K562 (cell line): ENCODE measurements around the gene RETREG1. TPM values are rescaled to one million over a fixed set of nuclear protein-coding genes. Genes with fewer than 3 reads are reported as not detected.

ENCODE experiments used
- BRD4 ChIP-seq: fragments of 200-600 bp; sonication (generic); IDR thresholded peaks from 2 replicates; pipeline ENCODE4 v1.6.1; 2017; ENCODE audit warnings: inconsistent platforms
- MCM3 ChIP-seq: fragments of 450-650 bp; IDR thresholded peaks from 2 replicates; pipeline ENCODE4 v1.6.1; 2016
- NCOA2 ChIP-seq, 2 experiments: fragments of 450-650 bp; IDR thresholded peaks; 2 replicates each; pipeline ENCODE4 v1.6.1; 2018; ENCODE audit warnings: mild to moderate bottlenecking in 2 of 2, moderate library complexity in 1 of 2; ENCODE audit not compliant: partially characterized antibody in 2 of 2
- RBM15 ChIP-seq: fragments of 200-400 bp; formaldehyde crosslinking; IDR thresholded peaks from 2 replicates; pipeline ENCODE4 v1.6.1; 2018; ENCODE audit warnings: mild to moderate bottlenecking, low read length, moderate library complexity; ENCODE audit not compliant: insufficient read depth
- RFX5 ChIP-seq: IDR thresholded peaks from 2 replicates; pipeline ENCODE4 v1.6.1; 2011; ENCODE audit warnings: low read depth, mild to moderate bottlenecking, improper control_type of control experiment, low read length
- ZBTB8A ChIP-seq: fragments of 450-650 bp; IDR thresholded peaks from 2 replicates; pipeline ENCODE4 v1.6.1; 2018; ENCODE audit warnings: mild to moderate bottlenecking, moderate library complexity; ENCODE audit not compliant: partially characterized antibody
- ZEB2 ChIP-seq: fragments of 450-650 bp; IDR thresholded peaks from 2 replicates; pipeline ENCODE4 v1.6.1; 2016
- ZFP1 ChIP-seq: fragments of 450-650 bp; formaldehyde crosslinking; IDR thresholded peaks from 2 replicates; pipeline ENCODE4 v1.4.0; 2020; ENCODE audit warnings: mild to moderate bottlenecking, mixed read lengths
- ZNF507 ChIP-seq: conservative IDR thresholded peaks from 2 replicates; pipeline ENCODE4 v1.6.1; 2017; ENCODE audit warnings: missing genetic modification characterization, missing compliant biosample characterization
- ZNF668 ChIP-seq: fragments of 250-450 bp; sonication (Bioruptor Pico); IDR thresholded peaks from 2 replicates; pipeline ENCODE4 v1.8.0; 2022; ENCODE audit warnings: mild to moderate bottlenecking, inconsistent platforms
- ZNF699 ChIP-seq: fragments of 250-450 bp; sonication (Bioruptor Pico); IDR thresholded peaks from 2 replicates; pipeline ENCODE4 v1.8.0; 2021; ENCODE audit warnings: mild to moderate bottlenecking, moderate library complexity; ENCODE audit not compliant: insufficient replicate concordance
- polyA plus RNA-seq, 8 experiments: library from polyadenylated mRNA; depleted of rRNA in 4 of 8; stranded (reverse) in 5 of 8; unstranded in 3 of 8; fragments of >200 nt; fragmentation: Nextera tagmentation in 2 of 8; fragmentation: Illumina TruSeq in 1 of 8; extraction: Ambion mirVana in 2 of 8; extraction: Trizol in 1 of 8; gene quantifications; 2 replicates each; pipeline versions ENCODE4 v1.2.1 to v1.2.3, GENCODE V29; 2011 to 2014; ENCODE audit warnings: inconsistent platforms in 1 of 8, missing spikeins in 1 of 8
- total RNA-seq, 7 experiments: library from RNA; depleted of rRNA in 6 of 7; stranded (reverse); fragments of >200 nt in 6 of 7; fragmentation: Illumina TruSeq in 2 of 7; extraction: Trizol in 2 of 7; gene quantifications; 2 replicates each; pipeline versions ENCODE4 v1.2.1 to v1.2.3, GENCODE V29; 2011 to 2021; ENCODE audit warnings: low replicate concordance in 1 of 7
- TF ChIP-seq, protein P1 (sequence below): fragments of 250-450 bp; sonication (Bioruptor Pico); IDR thresholded peaks from 2 replicates; pipeline ENCODE4 v1.8.0; 2022; ENCODE audit warnings: inconsistent platforms
- TF ChIP-seq, protein P2 (sequence below): fragments of 250-450 bp; sonication (Bioruptor Pico); IDR thresholded peaks from 2 replicates; pipeline ENCODE4 v1.4.0; 2020; ENCODE audit warnings: mild to moderate bottlenecking, moderate library complexity, borderline replicate concordance
- TF ChIP-seq, protein P3 (sequence below): fragments of 450-650 bp; IDR thresholded peaks from 2 replicates; pipeline ENCODE4 v1.7.0; 2016; ENCODE audit warnings: borderline replicate concordance
- TF ChIP-seq, protein P4 (sequence below), 2 experiments: IDR thresholded peaks in 1 of 2; conservative IDR thresholded peaks in 1 of 2; 2 replicates each; pipeline ENCODE4 v1.6.1; 2016; ENCODE audit warnings: low read depth in 2 of 2, mild to moderate bottlenecking in 1 of 2, missing compliant biosample characterization in 1 of 2, missing genetic modification characterization in 1 of 2, moderate library complexity in 1 of 2
- TF ChIP-seq, protein P5 (sequence below): sonication (generic); formaldehyde crosslinking; IDR thresholded peaks from 2 replicates; pipeline ENCODE4 v1.8.0; 2022; ENCODE audit warnings: mild to moderate bottlenecking, low read depth, missing genetic modification reagents

The RETREG1 gene
- total and polyA plus RNA-seq, 9 of the 15 experiments (the other 6 are each of a cell fraction or from before 2014, with no cell fraction given), result 0.01 to 0.20 (median 0.08) TPM; not detected in 5

DNA sequence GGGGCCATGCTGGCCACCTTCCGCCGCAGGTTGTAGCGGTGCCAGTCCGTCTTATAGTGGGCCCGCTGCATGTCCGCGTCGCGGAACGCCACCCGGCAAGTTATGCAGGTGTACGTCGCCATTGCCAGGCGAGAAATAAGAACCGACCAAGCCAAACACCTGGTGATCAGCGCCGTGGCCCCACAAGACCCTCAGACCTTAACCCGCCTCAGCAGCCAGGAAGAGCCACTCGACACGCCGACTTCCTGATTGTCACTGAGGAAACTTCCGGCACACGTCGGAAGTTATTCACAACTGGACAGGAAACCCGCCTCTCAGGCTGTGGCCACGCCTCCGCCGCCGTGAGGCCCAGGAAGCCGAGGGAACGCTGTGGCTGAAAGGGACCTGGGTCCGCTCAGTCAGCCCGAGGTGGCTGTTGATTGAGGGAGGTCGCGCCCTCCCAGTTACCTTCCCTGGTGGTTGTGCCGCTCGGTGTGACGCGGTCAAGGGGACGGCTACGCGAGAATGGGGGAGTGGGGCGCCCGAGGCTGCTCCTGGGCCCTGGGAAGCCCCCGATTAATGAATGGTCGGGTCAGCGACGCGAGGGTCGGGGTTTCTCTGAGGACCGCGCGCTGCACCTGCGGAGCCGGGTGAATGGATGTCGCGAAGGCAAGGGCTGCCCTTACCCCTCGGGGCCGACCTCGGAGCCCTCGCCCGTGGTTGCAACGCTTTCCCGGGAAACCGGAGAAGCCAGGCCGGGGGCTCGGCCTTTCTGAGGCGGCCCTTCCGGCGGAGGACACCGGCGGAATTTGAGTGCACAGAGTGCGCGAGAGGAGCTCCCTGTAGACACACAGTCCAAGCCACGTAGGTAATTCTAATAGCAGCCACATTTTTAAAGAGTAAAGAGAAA lies 151.0 kb downstream of the RETREG1 start, which contains the start of gene ZNF622 (continued):
- TF ChIP-seq, protein P1, sequence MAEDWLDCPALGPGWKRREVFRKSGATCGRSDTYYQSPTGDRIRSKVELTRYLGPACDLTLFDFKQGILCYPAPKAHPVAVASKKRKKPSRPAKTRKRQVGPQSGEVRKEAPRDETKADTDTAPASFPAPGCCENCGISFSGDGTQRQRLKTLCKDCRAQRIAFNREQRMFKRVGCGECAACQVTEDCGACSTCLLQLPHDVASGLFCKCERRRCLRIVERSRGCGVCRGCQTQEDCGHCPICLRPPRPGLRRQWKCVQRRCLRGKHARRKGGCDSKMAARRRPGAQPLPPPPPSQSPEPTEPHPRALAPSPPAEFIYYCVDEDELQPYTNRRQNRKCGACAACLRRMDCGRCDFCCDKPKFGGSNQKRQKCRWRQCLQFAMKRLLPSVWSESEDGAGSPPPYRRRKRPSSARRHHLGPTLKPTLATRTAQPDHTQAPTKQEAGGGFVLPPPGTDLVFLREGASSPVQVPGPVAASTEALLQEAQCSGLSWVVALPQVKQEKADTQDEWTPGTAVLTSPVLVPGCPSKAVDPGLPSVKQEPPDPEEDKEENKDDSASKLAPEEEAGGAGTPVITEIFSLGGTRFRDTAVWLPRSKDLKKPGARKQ, result no peak
- TF ChIP-seq ZBTB8A (no peak), ZNF507 (no peak), BRD4 (0 out of 2 replicates have a peak, but pooled peaks have one; percentile 11), ZNF699 (CRISPR knock-in tag) (no peak), ZEB2 (peak; percentile 84), RBM15 (no peak), NCOA2 (IDR thresholded peaks at IDR 0.05; ENCODE audit: partially characterized antibody in 2 of 2) (no peak), ZNF668 (CRISPR knock-in tag) (no peak), ZFP1 (CRISPR knock-in tag) (no peak), MCM3 (no peak), RFX5 (no peak)
- TF ChIP-seq, protein P2, sequence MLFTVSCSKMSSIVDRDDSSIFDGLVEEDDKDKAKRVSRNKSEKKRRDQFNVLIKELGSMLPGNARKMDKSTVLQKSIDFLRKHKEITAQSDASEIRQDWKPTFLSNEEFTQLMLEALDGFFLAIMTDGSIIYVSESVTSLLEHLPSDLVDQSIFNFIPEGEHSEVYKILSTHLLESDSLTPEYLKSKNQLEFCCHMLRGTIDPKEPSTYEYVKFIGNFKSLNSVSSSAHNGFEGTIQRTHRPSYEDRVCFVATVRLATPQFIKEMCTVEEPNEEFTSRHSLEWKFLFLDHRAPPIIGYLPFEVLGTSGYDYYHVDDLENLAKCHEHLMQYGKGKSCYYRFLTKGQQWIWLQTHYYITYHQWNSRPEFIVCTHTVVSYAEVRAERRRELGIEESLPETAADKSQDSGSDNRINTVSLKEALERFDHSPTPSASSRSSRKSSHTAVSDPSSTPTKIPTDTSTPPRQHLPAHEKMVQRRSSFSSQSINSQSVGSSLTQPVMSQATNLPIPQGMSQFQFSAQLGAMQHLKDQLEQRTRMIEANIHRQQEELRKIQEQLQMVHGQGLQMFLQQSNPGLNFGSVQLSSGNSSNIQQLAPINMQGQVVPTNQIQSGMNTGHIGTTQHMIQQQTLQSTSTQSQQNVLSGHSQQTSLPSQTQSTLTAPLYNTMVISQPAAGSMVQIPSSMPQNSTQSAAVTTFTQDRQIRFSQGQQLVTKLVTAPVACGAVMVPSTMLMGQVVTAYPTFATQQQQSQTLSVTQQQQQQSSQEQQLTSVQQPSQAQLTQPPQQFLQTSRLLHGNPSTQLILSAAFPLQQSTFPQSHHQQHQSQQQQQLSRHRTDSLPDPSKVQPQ (CRISPR knock-in tag), result no peak
- TF ChIP-seq, protein P3, sequence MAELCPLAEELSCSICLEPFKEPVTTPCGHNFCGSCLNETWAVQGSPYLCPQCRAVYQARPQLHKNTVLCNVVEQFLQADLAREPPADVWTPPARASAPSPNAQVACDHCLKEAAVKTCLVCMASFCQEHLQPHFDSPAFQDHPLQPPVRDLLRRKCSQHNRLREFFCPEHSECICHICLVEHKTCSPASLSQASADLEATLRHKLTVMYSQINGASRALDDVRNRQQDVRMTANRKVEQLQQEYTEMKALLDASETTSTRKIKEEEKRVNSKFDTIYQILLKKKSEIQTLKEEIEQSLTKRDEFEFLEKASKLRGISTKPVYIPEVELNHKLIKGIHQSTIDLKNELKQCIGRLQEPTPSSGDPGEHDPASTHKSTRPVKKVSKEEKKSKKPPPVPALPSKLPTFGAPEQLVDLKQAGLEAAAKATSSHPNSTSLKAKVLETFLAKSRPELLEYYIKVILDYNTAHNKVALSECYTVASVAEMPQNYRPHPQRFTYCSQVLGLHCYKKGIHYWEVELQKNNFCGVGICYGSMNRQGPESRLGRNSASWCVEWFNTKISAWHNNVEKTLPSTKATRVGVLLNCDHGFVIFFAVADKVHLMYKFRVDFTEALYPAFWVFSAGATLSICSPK, result no peak
- TF ChIP-seq, protein P4, sequence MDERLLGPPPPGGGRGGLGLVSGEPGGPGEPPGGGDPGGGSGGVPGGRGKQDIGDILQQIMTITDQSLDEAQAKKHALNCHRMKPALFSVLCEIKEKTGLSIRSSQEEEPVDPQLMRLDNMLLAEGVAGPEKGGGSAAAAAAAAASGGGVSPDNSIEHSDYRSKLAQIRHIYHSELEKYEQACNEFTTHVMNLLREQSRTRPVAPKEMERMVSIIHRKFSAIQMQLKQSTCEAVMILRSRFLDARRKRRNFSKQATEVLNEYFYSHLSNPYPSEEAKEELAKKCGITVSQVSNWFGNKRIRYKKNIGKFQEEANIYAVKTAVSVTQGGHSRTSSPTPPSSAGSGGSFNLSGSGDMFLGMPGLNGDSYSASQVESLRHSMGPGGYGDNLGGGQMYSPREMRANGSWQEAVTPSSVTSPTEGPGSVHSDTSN (CRISPR knock-in tag; IDR thresholded peaks at IDR 0.05; ENCODE audit: low read depth), result peak; percentile 1; the same call in 1 of the 2 replicates
- TF ChIP-seq, protein P4 (tag; conservative IDR thresholded peaks at IDR 0.05; ENCODE audit: low read depth), result peak; percentile 85
- TF ChIP-seq, protein P5, sequence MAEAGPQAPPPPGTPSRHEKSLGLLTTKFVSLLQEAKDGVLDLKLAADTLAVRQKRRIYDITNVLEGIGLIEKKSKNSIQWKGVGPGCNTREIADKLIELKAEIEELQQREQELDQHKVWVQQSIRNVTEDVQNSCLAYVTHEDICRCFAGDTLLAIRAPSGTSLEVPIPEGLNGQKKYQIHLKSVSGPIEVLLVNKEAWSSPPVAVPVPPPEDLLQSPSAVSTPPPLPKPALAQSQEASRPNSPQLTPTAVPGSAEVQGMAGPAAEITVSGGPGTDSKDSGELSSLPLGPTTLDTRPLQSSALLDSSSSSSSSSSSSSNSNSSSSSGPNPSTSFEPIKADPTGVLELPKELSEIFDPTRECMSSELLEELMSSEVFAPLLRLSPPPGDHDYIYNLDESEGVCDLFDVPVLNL, result no peak
